HG03064 (cell line): ENCODE results near the gene KCNC1.

Source experiments
- ATAC-seq: cut with Tn5 transposase; IDR thresholded peaks from one replicate; pipeline ENCODE4 v1.9.1; 2021; ENCODE audit warnings: low read depth; ENCODE audit not compliant: unreplicated experiment

The KCNC1 gene

DNA sequence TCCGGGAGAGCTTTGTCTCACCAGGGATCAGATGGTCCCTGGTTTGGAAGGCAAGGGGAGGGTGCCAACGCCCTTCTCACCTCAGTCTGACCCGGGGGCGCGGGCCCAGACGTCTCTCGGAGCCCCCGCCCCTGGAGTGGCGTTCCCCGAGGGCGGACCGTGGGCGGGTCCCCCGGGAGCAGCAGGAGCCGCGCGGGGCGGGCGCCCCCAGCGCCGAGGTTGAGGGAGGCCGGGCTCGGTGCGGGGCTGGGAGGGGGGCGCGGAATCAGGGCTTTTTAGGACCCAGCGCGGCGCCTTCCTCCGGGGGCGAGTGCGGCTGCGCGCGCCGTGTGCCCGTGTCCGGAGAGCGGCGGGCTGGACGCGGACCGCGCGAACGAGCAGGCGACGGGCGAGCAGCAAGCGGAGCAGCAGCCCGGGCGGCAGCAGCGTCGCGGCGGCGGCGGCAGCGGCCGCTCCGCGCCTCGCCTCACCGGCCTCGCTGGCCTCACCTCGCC, at the start of gene KCNC1:
TSS of gene KCNC1 (plus strand) at position 364 of the 494 bp plus-strand sequence. CDS start 1,222 bp downstream, outside the sequence.
- ATAC-seq: no peak

GRCh38 chr11:17686231-17686980, 48.2 kb upstream of the KCNC1 start:
- ATAC-seq: no peak

DNA sequence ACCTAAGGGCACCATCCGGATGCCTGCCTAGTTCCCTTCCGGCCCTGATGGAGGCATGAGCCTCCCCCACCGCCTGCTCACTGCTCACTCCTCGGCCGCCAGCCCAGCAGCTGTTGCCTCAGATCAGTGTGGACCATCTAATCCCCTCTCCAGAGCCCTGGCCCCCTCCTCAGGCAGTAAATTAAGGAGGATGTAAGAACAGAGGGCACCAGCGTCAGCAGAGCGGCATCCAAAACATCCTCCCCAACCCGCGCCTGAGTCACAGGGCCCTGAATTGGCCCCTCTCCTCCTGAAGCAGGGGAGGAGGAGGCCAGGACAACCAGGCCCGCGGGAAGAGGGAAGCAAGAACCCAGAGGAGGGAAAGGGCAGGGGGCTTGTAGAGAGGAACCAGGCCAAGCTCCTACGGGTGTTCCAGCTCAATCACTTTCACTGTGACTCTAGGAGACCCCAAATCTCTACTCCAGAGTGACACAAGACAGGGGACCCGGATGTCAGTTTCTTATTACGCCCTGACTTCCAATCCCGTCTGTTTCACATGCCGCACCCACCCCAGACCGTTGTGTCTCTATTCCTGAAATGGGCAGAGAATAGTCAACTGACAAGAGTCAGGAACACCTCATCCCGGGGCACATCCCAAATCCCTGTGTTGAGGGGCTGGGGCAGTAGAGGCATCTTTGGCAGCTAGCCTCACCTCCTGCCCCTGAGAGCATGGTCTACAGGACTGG, 46.5 kb upstream of the KCNC1 start:
- no peak for ATAC-seq

DNA sequence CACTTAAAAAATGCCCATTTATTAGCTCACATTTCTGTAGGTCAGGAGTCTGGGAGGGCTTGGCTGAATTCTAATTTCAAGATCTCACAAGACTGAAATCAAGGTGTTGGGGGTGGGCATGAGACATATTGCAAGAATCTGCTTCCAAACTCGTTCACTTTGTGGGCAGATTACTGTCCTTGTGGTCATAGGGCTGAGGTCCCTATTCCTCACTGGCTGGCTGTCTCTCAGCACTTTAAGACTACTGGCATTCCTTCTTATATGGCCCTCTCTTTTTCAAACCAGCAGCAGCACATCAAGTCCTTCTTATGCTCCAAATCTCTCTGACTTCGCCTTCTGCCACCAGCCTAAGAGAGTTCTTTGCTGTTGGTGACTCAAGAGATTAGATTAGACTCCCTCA, 43.0 kb upstream of the KCNC1 start:
- ATAC-seq: no peak

DNA sequence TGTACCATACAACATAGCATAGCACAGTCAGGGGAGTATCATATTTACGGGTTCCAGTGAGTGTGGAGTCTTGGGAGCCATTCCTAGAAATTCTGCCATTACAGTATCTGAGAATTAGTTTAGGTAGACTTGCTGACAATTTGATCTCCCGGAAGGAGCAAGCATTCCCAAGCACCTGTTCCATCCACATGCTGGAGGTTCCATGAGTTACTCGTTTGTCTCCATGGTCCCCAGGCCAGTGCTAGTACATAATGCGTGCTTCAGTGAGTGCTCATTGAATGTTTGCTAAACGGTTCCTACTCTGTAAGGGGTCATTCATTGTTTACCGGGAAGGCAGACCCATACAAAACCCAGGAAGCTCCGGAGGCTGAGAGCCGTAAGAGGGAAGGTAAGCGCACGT, 42.6 kb upstream of the KCNC1 start:
- no peak for ATAC-seq

DNA sequence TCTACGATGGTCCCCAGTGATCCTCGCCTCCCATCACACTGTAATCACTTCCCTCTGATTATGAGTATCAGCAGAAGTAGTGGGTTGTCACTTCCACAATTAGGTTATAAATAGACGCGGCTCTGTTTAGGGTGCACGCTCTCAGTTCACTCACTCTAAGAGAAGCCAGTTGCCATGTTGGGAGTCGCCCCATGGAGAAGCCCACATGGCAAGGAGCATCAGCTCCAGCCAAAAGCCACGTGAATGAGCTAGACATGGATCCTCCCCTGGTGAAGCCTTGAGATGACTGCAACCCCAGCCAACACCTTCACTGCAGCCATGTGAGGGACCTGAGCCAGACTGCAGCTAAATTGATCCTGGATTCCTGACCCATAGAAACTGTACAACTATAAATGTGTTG, 41.6 kb upstream of the KCNC1 start:
- ATAC-seq: no peak

- no peak for ATAC-seq
Observed at GRCh38 chr11:17693531-17693930, 41.0 kb upstream of the KCNC1 start.

- no peak for ATAC-seq
Observed at GRCh38 chr11:17694494-17695110, 40.0 kb upstream of the KCNC1 start.

DNA sequence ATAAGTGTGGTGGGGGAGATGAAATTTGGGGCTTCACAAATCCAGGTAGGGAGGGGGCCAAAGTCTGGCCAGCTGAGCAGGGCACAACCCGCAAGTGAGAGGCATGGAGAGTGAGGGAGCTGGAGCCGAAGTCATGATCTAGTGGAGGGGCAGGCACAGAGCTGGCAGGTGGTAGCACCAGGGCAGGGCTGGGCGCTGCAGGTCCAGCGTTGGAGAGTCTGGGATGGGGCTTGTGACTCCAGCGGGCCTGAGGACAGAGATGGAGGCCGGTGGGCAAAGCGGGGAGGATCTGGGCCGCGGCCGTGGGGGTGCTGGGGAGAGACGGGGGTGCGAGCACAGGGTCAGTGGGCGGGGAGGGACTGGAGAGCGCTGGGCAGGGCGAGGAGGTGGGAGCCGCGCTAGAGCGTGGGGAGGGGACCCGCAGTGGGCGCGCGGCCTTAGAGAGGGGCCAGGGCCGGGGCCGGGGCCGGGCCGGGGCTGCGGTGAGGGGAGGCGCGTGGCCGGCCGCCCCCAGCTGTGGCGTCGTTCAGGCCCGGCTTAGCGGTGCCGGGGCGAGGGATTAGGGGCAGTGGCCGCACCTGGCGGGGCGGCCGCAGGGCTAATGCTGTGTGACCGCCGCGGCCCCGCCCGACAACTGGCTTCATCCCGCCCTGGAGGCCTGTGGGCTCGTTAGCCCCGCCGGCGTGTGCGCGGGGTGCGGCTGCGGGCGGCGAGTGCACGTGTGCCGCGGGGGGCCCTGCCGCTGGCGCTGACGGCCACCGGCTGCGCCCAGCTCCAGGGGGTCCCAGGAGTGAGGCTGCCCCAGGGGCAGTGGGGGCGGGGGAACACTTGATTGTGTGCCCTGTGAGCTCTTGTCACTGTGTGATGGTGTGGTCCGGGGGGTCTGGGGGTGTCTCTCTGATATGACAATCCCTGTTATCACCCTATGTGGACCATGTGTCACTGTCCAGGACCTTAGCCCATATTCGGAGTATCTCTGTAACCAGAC, 38.8 kb upstream of the KCNC1 start:
- ATAC-seq: no peak

- ATAC-seq: no peak
Observed at GRCh38 chr11:17696741-17697140, 37.8 kb upstream of the KCNC1 start.

DNA sequence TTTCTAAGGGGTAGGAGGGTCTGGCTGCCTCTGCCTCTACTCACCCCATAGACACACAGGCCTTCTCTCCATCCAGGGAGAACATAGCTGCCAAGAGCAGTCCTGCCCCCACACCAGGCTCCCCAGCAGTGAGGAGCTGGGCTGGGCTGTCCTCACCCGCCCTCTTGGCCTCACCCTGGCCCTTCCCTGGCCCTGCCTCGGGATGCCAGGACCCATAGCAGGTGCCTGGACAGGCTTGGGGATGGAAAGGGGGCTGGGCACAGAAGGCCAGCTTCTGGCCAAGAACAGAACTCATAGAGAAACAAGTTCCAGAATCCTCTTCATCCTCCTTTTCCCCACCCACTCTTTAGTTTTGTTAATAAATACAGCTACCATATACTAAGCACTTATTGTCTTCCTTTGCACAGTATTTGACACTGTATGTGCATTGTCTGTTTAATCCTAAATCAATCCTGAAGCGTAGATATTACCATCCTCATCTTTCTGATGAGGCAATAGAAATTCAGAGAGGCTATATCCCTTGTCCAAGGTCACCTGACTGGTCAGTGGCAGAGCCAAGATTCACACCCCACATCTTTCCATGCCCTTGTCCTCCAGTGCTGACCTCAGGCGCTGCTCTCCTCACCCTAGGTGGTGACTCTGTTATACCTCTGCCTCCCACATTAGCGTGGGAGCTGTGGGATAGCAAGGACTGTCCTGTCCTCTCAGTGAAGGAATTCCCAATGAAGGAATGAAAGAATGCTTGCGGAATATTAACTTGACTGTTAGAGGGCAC, 37.2 kb upstream of the KCNC1 start:
- no peak for ATAC-seq

- no peak for ATAC-seq
Observed at GRCh38 chr11:17699147-17700114, 35.1 kb upstream of the KCNC1 start.

GRCh38 chr11:17700991-17701390, 33.6 kb upstream of the KCNC1 start:
- ATAC-seq: no peak

DNA sequence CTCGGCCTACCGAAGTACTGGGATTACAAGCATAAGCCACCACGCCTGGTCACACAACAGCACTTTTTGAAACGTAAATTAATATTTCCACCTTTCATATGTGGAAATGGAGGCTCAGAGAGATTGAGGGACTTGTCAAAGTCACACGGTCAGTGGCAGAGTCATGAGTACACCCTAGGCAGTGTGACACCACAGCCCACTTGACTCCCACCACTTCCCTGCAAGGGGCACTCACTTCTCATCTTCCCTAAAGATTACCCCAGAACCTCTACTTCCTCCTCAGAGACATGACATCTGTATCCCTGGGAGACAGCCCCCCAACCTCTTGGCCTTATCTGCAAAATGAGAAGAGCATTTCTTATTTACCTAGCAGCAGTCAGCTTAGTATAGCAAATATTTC, 31.7 kb upstream of the KCNC1 start:
- ATAC-seq: no peak

DNA sequence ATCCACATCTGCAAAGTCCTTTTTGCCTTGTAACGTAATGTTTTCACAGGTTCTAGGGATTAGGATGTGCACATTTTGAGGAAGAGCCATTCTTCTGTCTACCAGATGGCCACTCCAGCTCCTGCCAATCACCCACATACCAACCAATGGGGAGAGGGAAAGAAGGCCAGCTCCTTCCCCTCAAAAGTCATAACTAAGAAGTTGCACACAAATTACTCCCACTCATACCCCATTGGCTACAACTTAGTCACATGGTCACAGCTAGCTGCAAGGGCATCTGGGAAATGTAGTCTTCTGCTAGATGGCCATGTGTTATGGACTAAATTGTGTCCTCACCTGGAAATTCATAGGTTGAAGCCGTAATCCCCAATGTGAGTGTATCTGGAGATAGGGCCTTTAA, 30.6 kb upstream of the KCNC1 start:
- no peak for ATAC-seq

DNA sequence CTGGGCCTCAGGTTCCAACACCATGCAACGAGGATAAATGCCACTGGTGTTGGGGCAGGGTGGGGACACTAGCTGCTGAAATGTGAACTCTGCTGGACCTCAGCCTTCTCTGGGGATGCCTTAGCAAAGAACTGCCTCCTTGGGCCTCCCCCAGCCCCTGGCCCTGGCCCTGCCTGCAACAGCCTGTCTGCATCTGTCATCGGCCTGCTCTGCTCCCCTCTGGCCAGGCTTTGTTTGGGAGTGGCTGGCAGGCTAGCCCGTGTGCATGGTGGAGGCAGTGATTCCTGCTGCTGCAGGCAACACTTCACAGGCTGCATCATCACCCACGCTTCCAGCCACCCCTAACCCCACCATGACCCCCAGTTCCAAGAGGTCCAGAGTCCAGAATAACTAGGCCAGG, 26.8 kb upstream of the KCNC1 start:
- ATAC-seq: no peak

DNA sequence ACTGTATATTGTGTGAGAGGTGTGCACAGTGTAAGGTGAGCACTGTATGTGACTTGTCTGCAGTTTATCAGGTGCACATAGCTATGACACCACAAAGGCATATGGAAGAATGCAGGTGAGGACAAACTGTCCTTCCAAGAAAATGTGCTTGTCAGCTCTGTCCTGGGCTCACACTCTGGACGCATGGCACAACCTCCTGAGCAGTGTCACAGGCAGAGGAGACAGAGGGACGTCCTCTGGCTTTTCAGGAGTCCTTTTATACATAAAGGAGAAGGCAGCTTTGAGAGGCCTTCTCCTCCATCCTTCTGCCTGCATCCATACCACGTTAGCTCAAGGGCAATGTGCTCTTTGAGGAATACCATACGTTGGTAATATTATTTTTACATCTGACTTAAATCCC, 22.7 kb upstream of the KCNC1 start:
- no peak for ATAC-seq

DNA sequence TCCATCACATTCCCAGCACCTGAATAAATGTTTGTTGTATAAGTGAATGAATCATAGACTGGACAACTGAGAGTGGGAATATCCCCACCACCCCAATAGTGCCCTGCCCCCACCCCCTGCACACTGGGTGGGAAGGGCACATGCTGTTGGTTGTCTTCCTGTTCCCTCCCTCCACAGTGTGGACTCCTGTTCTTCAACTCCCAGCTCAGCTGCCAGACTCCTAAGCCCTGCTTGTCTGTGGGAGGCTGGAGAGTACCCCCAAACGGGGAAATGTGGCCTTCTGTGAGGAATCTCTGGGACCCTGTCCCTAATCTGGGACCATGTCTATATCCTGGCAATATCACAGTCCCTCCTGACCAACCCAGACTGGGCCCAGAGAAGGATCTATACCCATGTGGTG, 20.7 kb upstream of the KCNC1 start:
- no peak for ATAC-seq
